Measurements from ENCODE around the gene BRI3BP. TPM values are rescaled to one million over a fixed set of nuclear protein-coding genes. Genes with fewer than 3 reads are reported as not detected.

Gene BRI3BP
- total RNA-seq, 1 donor from 2014 or later: 14.5 TPM

GRCh38 chr12:124971603-124972002, 21.8 kb upstream of the BRI3BP start:
- intact Hi-C loops (cut with micrococcal nuclease): no loop called here
- H3K4me1 Mint-ChIP-seq: no peaks in the 10 kb centered on the region
- DNase-seq (no peak), ATAC-seq (ENCODE audit: low read depth) (no peak)
- H3K36me3 Mint-ChIP-seq (ENCODE audit: low read depth): peaks cover 78% of the 10 kb centered on the region
- no peak for TF ChIP-seq CTCF (IDR thresholded peaks at IDR 0.05)
- no peaks in the 10 kb centered on the region for H3K27me3 Mint-ChIP-seq
- H3K27ac Mint-ChIP-seq: no peak overlapping the region
- POLR2A ChIA-PET: no interaction called here
- H3K9me3 Mint-ChIP-seq: no peaks in the 10 kb centered on the region
- CTCF ChIA-PET: interaction anchor here (0.5 kb wide), 1 partner anchor 44 kb away, joined by 3 read pairs; no protein-coding TSS in a partner anchor
- H3K4me3 Mint-ChIP-seq: no peak overlapping the region

GRCh38 chr12:124972211-124972610, 21.2 kb upstream of the BRI3BP start:
- ATAC-seq (ENCODE audit: low read depth) (no peak), DNase-seq (no peak)
- Mint-ChIP-seq H3K36me3 (ENCODE audit: low read depth) (peaks cover 77% of the 10 kb centered on the region), H3K4me3 (no peak overlapping the region), H3K27me3 (no peaks in the 10 kb centered on the region), H3K9me3 (no peaks in the 10 kb centered on the region), H3K4me1 (no peaks in the 10 kb centered on the region), H3K27ac (no peak overlapping the region)
- no peak for TF ChIP-seq CTCF (IDR thresholded peaks at IDR 0.05)
- CTCF ChIA-PET: no interaction called here
- POLR2A ChIA-PET: no interaction called here
- intact Hi-C loops (cut with micrococcal nuclease): no loop called here

- Mint-ChIP-seq H3K9me3 (no peaks in the 10 kb centered on the region), H3K4me1 (no peaks in the 10 kb centered on the region)
- POLR2A ChIA-PET: no interaction called here
These were observed 18.2 kb upstream of the BRI3BP start for GRCh38 chr12:124975276-124975675.

GRCh38 chr12:124976999-124977398, 16.4 kb upstream of the BRI3BP start:
- DNase-seq: no peak
- H3K27me3 Mint-ChIP-seq: no peaks in the 10 kb centered on the region
- no peak overlapping the region for H3K4me3 Mint-ChIP-seq
- ATAC-seq (ENCODE audit: low read depth): no peak
- H3K27ac Mint-ChIP-seq: no peak overlapping the region
- H3K9me3 Mint-ChIP-seq: no peaks in the 10 kb centered on the region
- peaks cover 74% of the 10 kb centered on the region for H3K36me3 Mint-ChIP-seq (ENCODE audit: low read depth)
- intact Hi-C loops (cut with micrococcal nuclease): no loop called here
- no peaks in the 10 kb centered on the region for H3K4me1 Mint-ChIP-seq
- CTCF ChIA-PET: no interaction called here
- POLR2A ChIA-PET: no interaction called here
- TF ChIP-seq CTCF (IDR thresholded peaks at IDR 0.05): no peak

More at GRCh38 chr12:124975276-124975675, 18.2 kb upstream of the BRI3BP start:
- Mint-ChIP-seq H3K4me3 (no peak overlapping the region), H3K27ac (no peak overlapping the region), H3K36me3 (ENCODE audit: low read depth) (peaks cover 79% of the 10 kb centered on the region), H3K27me3 (no peaks in the 10 kb centered on the region)
- CTCF ChIA-PET: no interaction called here
- ATAC-seq (ENCODE audit: low read depth) (no peak), DNase-seq (no peak)
- intact Hi-C loops (cut with micrococcal nuclease): no loop called here
- no peak for TF ChIP-seq CTCF (IDR thresholded peaks at IDR 0.05)

GRCh38 chr12:124979568-124979967, 13.9 kb upstream of the BRI3BP start:
- TF ChIP-seq CTCF (IDR thresholded peaks at IDR 0.05): no peak
- no peak overlapping the region for H3K27ac Mint-ChIP-seq
- no peak for ATAC-seq (ENCODE audit: low read depth)
- peaks cover 5% of the 10 kb centered on the region for H3K4me1 Mint-ChIP-seq
- CTCF ChIA-PET: interaction anchor here (0.6 kb wide), 1 partner anchor 92 kb away, joined by 3 read pairs; no protein-coding TSS in a partner anchor
- DNase-seq: no peak
- no peaks in the 10 kb centered on the region for H3K27me3 Mint-ChIP-seq
- intact Hi-C loops (cut with micrococcal nuclease): no loop called here
- no peak overlapping the region for H3K4me3 Mint-ChIP-seq
- POLR2A ChIA-PET: no interaction called here
- peaks cover 73% of the 10 kb centered on the region for H3K36me3 Mint-ChIP-seq (ENCODE audit: low read depth)
- no peaks in the 10 kb centered on the region for H3K9me3 Mint-ChIP-seq

All from activated B cell treated with CpG ODN at 0.5 μM for 24 hours (primary cell).